Measurements from ENCODE around the gene DEFB131A.
"Not testable (repeated sequence)": the region's sequence is repeated elsewhere in the genome, so short reads cannot be mapped to it uniquely, and the experiment has no call there.

Gene DEFB131A

DNA sequence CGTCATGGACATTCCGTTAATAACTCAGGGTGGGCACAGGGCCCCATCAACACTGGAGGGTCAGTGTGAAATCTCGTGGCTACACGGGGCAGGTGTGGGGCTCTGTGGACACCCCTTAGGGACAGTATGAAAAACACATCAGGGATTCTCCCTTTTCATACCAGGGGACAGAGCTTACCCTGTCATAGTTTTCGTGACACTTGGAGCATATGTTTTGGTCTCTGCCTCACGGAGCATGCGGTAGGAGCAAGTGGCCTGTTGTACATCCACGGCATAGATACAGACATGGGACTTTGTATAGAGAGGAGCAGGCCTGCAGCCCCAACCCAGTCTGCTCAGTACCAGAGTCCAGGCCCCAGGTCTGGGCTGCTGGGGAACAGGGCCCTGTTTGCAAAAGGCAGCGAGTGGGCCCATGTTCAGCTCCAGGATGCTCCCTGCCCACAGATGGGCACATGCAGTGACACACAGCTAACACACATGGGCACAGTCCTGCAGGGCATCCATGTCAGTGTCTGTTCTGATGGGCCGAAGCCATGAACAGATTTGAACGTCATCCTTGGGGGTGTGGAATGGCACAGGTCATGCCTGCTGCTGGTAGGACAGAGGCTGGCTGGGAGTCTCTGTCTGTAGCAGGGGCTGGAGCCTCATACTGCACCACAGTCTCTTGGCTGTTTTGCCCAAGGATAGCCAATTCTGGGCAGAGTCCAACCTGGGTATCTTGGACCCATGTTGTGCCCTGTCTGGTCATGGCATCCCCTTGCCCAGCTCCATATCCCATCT is 50.2 kb downstream of the DEFB131A start:
- not testable (repeated sequence) for DNase-seq (ENCODE audit: low spot score)

DNA sequence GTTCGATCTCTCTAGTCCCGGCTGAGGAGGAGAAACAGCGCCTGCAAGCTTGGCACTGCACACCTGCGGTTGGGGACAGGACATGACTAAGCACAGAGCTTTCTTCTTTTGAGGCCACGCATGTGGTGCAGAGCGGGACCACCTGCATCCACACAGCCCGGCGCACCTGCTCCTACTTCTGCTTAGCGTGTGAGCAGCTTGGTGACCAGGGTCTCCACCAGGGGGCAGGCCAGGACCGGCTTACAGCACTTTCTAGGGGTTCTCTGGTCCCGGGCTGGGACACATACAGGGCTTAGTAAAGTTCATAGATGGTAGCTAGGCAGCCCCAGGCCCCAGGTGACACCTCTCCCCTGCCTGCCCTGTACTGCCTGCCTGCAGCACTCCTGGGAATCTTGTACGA is 51.2 kb downstream of the DEFB131A start:
- peak; percentile 14 for DNase-seq (ENCODE audit: low spot score)

DNA sequence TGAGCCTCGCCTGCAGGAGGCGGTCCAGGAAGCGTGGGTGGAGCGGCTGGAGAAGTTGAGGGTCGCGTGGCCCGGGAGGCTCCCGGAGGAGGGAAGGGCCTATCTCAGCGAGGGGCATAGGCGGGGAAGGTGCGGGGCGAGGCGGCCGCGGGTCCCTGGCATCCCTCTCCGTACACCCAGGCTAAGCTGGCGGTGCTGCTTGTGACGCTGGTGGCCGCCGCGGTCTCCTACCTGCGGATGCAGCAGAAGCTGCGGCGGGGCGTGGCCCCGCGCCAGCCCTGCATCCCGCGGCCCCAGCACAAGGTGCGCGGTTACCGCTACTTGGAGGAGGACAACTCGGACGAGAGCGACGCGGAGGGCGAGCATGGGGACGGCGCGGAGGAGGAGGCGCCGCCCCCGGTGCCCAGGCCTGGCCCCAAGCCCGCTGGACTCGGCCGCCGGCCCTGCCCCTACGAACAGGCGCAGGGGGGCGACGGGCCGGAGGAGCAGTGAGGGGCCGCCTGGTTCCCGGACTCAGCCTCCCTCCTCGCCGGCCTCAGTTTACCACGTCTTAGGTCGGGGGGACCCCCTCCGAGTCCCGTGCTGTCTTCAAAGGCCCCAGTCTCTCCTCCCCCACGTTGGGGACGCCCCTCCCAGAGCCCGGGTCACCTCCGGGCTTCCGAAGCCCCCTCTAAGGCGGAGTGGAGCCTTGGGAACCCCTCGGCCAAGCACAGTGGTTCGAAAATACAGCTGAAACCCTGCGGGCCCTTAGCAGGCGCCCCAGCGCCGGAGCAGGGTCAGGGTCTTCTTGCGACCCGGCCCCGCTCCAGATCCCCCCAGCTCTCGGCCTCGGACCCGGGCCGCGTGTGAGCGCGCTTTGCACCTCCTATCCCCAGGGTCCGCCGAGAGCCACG is 53.6 kb downstream of the DEFB131A start:
- DNase-seq (ENCODE audit: low spot score) = not testable (repeated sequence)

DNA sequence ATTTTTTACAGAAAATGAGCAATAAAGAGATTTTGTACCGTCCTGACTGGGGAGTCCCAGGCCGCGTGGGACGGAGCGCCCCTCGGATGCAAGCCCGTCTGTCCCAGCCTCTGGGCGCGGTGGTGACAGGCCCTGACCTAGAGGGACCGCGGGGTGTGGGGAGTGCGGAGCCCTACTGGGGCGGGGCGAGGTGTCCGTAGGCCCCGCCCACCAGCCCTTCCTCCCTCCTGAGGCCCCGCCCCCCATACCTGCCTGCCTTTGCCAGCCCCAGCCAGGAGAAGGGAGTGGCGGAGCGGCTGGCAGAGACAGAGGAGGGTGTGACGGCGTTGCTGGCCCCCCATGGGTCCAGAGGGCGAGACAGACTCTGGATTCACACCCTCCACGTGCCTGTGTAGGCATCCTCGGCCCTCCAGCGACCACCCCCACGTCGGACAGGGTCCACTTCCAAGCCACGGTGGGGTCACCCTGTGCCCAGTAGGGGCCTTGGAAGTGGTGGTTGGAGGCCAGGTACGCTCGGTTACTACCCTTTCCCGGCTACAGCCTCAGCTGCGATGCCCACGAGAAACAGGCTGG is 54.3 kb downstream of the DEFB131A start:
- not testable (repeated sequence) for DNase-seq (ENCODE audit: low spot score)

DNA sequence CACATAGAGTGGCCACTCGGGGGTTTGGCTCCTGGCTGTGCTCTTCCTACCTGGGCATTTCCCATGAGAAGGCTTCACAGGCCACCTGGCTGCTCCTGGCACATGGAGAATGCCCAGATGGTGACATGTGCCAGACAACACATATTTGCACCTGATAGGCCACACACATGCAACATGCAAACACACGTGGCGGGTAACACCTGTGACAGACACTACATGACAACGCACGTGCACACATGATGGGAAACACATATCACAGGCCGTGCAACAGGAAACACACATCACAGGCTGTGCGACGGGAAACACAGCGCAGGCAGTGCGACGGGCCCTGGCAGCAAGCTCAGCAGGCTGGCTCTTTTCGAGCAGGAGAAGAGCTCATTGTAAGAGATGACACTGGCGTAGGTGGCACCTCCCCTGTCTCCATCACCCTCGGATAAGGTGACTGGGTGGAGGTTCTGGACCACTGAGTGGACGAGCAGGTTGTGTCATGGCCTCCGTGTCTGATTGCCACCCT is 55.8 kb downstream of the DEFB131A start:
- DNase-seq (ENCODE audit: low spot score) = not testable (repeated sequence)
